H1 (cell line): ENCODE data around the gene BUD13. TPM values are rescaled to one million over a fixed set of nuclear protein-coding genes. Genes with fewer than 3 reads are reported as not detected.

Experiments
- ASH2L ChIP-seq: fragments of 200-600, 300-600 bp; sonication (generic); IDR thresholded peaks from one replicate; pipeline ENCODE4 v1.7.1; 2017; ENCODE audit warnings: low read length
- CBX5 ChIP-seq: fragments of 300-800, 300-1000 bp; sonication (generic); IDR thresholded peaks from 2 replicates; pipeline ENCODE4 v1.7.1; 2016; ENCODE audit warnings: antibody characterized with exemption, low read length, low read depth
- CEBPB ChIP-seq: IDR thresholded peaks from 2 replicates; pipeline ENCODE4 v1.6.1; 2012; ENCODE audit warnings: low read depth, low read length
- EP300 ChIP-seq, 2 experiments: IDR thresholded peaks; 1 replicate in 1 of 2; 2 replicates in 1 of 2; pipeline ENCODE4 v1.6.1; 2011 to 2012; ENCODE audit warnings: low read depth in 2 of 2, low read length in 2 of 2, mild to moderate bottlenecking in 2 of 2, borderline replicate concordance in 1 of 2, inconsistent platforms in 1 of 2, moderate library complexity in 1 of 2
- GTF2F1 ChIP-seq: IDR thresholded peaks from 2 replicates; pipeline ENCODE4 v1.6.1; 2012; ENCODE audit warnings: low read depth, low read length, improper control_type of control experiment, borderline replicate concordance
- HDAC6 ChIP-seq: IDR thresholded peaks from one replicate; pipeline ENCODE4 v1.7.1; 2012; ENCODE audit warnings: low read depth, mild to moderate bottlenecking, inconsistent platforms, low read length, moderate library complexity
- MAFK ChIP-seq: IDR thresholded peaks from 2 replicates; pipeline ENCODE4 v1.6.1; 2012; ENCODE audit warnings: low read depth, mild to moderate bottlenecking, improper control_type of control experiment, low read length
- RFX5 ChIP-seq: IDR thresholded peaks from 2 replicates; pipeline ENCODE4 v1.6.1; 2011; ENCODE audit warnings: low read depth, low read length, improper control_type of control experiment, borderline replicate concordance
- RNF2 ChIP-seq: fragments of 200-900, 300-1000 bp; sonication (generic); IDR thresholded peaks from 2 replicates; pipeline ENCODE4 v1.7.1; 2016; ENCODE audit warnings: borderline replicate concordance, low read depth, mild to moderate bottlenecking, antibody characterized with exemption, low read length; ENCODE audit not compliant: poor library complexity, severe bottlenecking; ENCODE audit errors: missing control alignments
- SAP30 ChIP-seq: fragments of 300-600 bp; sonication (generic); IDR thresholded peaks from 2 replicates; pipeline ENCODE4 v1.7.1; 2012; ENCODE audit warnings: low read length, moderate library complexity, mild to moderate bottlenecking, inconsistent platforms; ENCODE audit not compliant: insufficient read depth, insufficient replicate concordance
- TBP ChIP-seq: IDR thresholded peaks from 2 replicates; pipeline ENCODE4 v1.6.1; 2011; ENCODE audit warnings: low read depth, low read length, improper control_type of control experiment
- YY1 ChIP-seq: IDR thresholded peaks from 2 replicates; pipeline ENCODE4 v1.6.1; 2011; ENCODE audit warnings: low read depth, mild to moderate bottlenecking, low read length
- polyA plus RNA-seq, 7 experiments: library from polyadenylated mRNA; depleted of rRNA in 3 of 7; stranded (reverse) in 5 of 7; unstranded in 2 of 7; fragments of >200 nt in 5 of 7; fragments of 200-250 nt in 2 of 7; gene quantifications; 1 replicate in 5 of 7; 2 replicates in 1 of 7; 4 replicates in 1 of 7; pipeline versions ENCODE4 v1.2.1 to v1.2.3, GENCODE V29; 2011 to 2013; ENCODE audit warnings: missing spikeins in 2 of 7, mixed read lengths in 2 of 7
- total RNA-seq: library from RNA; stranded (reverse); fragmentation: NEBNext Ultra II Directional; extraction: Animal tissue kit (Norgen Biotek cat#: 25700); gene quantifications from 2 replicates; pipeline ENCODE4 v1.2.1, GENCODE V29; 2021
- TF ChIP-seq, protein P1 (sequence below): IDR thresholded peaks from 2 replicates; pipeline ENCODE4 v1.6.1; 2012; ENCODE audit warnings: inconsistent platforms

The BUD13 gene
- total and polyA plus RNA-seq, 2 of the 8 experiments (the other 6 are each of a cell fraction or from before 2014, with no cell fraction given), result 24.8 to 27.2 TPM

- TF ChIP-seq CBX5 (no peak), SAP30 (no peak), RNF2 (no peak), GTF2F1 (no peak), EP300 (IDR thresholded peaks at IDR 0.05; ENCODE audit: borderline replicate concordance in 1 of 2, low read depth in 2 of 2, low read length in 2 of 2) (no peak), HDAC6 (no peak), TBP (0 out of 2 replicates have a peak, but pooled peaks have one; percentile 29), ASH2L (no peak), RFX5 (no peak), MAFK (no peak), YY1 (no peak), CEBPB (no peak)
- TF ChIP-seq, protein P1, sequence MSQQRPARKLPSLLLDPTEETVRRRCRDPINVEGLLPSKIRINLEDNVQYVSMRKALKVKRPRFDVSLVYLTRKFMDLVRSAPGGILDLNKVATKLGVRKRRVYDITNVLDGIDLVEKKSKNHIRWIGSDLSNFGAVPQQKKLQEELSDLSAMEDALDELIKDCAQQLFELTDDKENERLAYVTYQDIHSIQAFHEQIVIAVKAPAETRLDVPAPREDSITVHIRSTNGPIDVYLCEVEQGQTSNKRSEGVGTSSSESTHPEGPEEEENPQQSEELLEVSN, result no peak; the same call in 1 of the 2 replicates
Observed at GRCh38 chr11:116791002-116791812, 18.4 kb upstream of the BUD13 start (continued).
